HCT116 (cell line): Measurements from ENCODE around the gene GNB1L. TPM values are rescaled to one million over a fixed set of nuclear protein-coding genes. Genes with fewer than 3 reads are reported as not detected.

Source experiments
- ATAC-seq: fragments of 200-7000 bp; cut with Tn5 transposase; 2 replicates; pipeline ENCODE4 v1.9.1; 2020; ENCODE audit warnings: mild to moderate bottlenecking, moderate library complexity
- BruUV-seq: library from RNA; stranded (reverse); fragments of 400-500 nt; replicated peaks from 2 replicates; lab custom pipeline; 2021; lab: Mats Ljungman, UMichigan
- CTCF ChIA-PET: fragments of 300-600 bp; sonication (Branson Sonifier 250); formaldehyde crosslinking; loops from one replicate; lab custom pipeline; 2021; ENCODE audit warnings: antibody characterized with exemption; lab: Charles Lee
- POLR2A ChIA-PET: fragments of 300-600, 350-600 bp; sonication (Branson Sonifier 250); formaldehyde crosslinking; loops from one replicate; lab custom pipeline; 2021; ENCODE audit warnings: antibody characterized with exemption; lab: Charles Lee
- RAD21 ChIA-PET, 2 experiments: fragments of 300-600 bp; sonication (Branson Sonifier 250); formaldehyde crosslinking; loops; one replicate each; lab custom pipeline; 2023; ENCODE audit warnings: low total read pairs in 2 of 2; ENCODE audit not compliant: uncharacterized antibody in 2 of 2, unreplicated experiment in 2 of 2, low non-redundant PET in 1 of 2; lab: Charles Lee
- DNase-seq: peaks from one replicate; pipeline ENCODE4 v3.0.0-alpha.2; 2010; ENCODE audit warnings: low read depth, low spot score
- H2AFZ ChIP-seq: fragments of 200-600 bp; shearing (Covaris generic), sonication (generic); 2 replicates; pipeline ENCODE4 v1.6.1; 2017; ENCODE audit warnings: low read depth, mixed run types, mixed read lengths, antibody characterized with exemption, low read length; ENCODE audit not compliant: poor library complexity, severe bottlenecking
- H3K27ac ChIP-seq: 2 replicates; pipeline ENCODE4 v1.5.1; 2012; ENCODE audit warnings: low read depth, low read length
- H3K27me3 ChIP-seq: fragments of 200-600 bp; sonication (generic); 2 replicates; pipeline ENCODE4 v1.6.1; 2016; ENCODE audit warnings: mixed run types, low read length, mixed read lengths; ENCODE audit not compliant: insufficient read depth
- H3K36me3 ChIP-seq, 2 experiments: fragments of 200-500 bp in 1 of 2; fragments of 200-600 bp in 1 of 2; sonication (Bioruptor generic) in 1 of 2; sonication (generic) in 1 of 2; 2 replicates each; pipeline versions ENCODE4 v1.5.1 to v1.6.1; 2014 to 2016; ENCODE audit warnings: low read length in 2 of 2, inconsistent platforms in 1 of 2, mixed read lengths in 1 of 2, mixed run types in 1 of 2; ENCODE audit not compliant: insufficient read depth in 2 of 2, control insufficient read depth in 1 of 2
- H3K4me1 ChIP-seq, 2 experiments: fragments of 200-600 bp in 1 of 2; sonication (generic) in 1 of 2; 2 replicates each; pipeline versions ENCODE4 v1.5.1 to v1.6.1; 2012 to 2017; ENCODE audit warnings: low read length in 2 of 2, inconsistent platforms in 1 of 2, mild to moderate bottlenecking in 1 of 2, mixed read lengths in 1 of 2, mixed run types in 1 of 2, moderate library complexity in 1 of 2; ENCODE audit not compliant: insufficient read depth in 2 of 2, control insufficient read depth in 1 of 2
- H3K4me2 ChIP-seq: fragments of 200-600 bp; sonication (generic); 2 replicates; pipeline ENCODE4 v1.6.1; 2017; ENCODE audit warnings: mixed run types, low read length, mixed read lengths
- H3K4me3 ChIP-seq, 2 experiments: fragments of 200-600 bp in 1 of 2; sonication (generic) in 1 of 2; replicated peaks in 1 of 2; 2 replicates each; pipeline ENCODE4 v1.5.1; 2011 to 2016; ENCODE audit warnings: low read length in 2 of 2, control low read depth in 1 of 2, low read depth in 1 of 2, mild to moderate bottlenecking in 1 of 2, mixed read lengths in 1 of 2, mixed run types in 1 of 2
- H3K79me2 ChIP-seq: fragments of 200-600 bp; sonication (generic); 2 replicates; pipeline ENCODE4 v1.6.1; 2017; ENCODE audit warnings: mild to moderate bottlenecking, mixed run types, low read length, moderate library complexity, mixed read lengths; ENCODE audit not compliant: insufficient read depth
- H3K9ac ChIP-seq: fragments of 200-600 bp; sonication (generic); 2 replicates; pipeline ENCODE4 v1.6.1; 2016; ENCODE audit warnings: low read length, mixed read lengths
- H3K9me2 ChIP-seq: fragments of 200-600 bp; sonication (generic), shearing (Covaris generic); 2 replicates; pipeline ENCODE4 v1.6.1; 2017; ENCODE audit warnings: mixed run types, mild to moderate bottlenecking, moderate library complexity; ENCODE audit not compliant: insufficient read depth
- H3K9me3 ChIP-seq, 2 experiments: fragments of 200-500 bp in 1 of 2; fragments of 200-600 bp in 1 of 2; sonication (Bioruptor generic) in 1 of 2; sonication (generic) in 1 of 2; 2 replicates each; pipeline ENCODE4 v1.6.1; 2014 to 2017; ENCODE audit warnings: low read length in 2 of 2, mixed read lengths in 2 of 2, inconsistent platforms in 1 of 2, low read depth in 1 of 2, mild to moderate bottlenecking in 1 of 2, mixed run types in 1 of 2, moderate library complexity in 1 of 2; ENCODE audit not compliant: control insufficient read depth in 1 of 2, insufficient read depth in 1 of 2
- H4K20me1 ChIP-seq: fragments of 200-600 bp; sonication (generic), shearing (Covaris generic); 2 replicates; pipeline ENCODE4 v1.6.1; 2017; ENCODE audit warnings: mixed run types, mild to moderate bottlenecking, moderate library complexity; ENCODE audit not compliant: insufficient read depth
- EZH2phosphoT487 ChIP-seq: fragments of 200-600 bp; IDR thresholded peaks from 2 replicates; pipeline ENCODE4 v1.6.1; 2018; ENCODE audit warnings: antibody characterized with exemption, borderline replicate concordance
- POLR2A ChIP-seq: IDR thresholded peaks from 2 replicates; pipeline ENCODE4 v1.7.0; 2011; ENCODE audit warnings: borderline replicate concordance; ENCODE audit not compliant: insufficient read depth, insufficient read length; ENCODE audit errors: extremely low read depth
- SRF ChIP-seq: IDR thresholded peaks from 2 replicates; pipeline ENCODE4 v1.6.1; 2012; ENCODE audit warnings: low read depth
- YY1 ChIP-seq: IDR thresholded peaks from 2 replicates; pipeline ENCODE4 v1.6.1; 2011; ENCODE audit warnings: low read length, low read depth, moderate library complexity, mild to moderate bottlenecking; ENCODE audit not compliant: insufficient replicate concordance; ENCODE audit errors: extremely low read depth
- intact Hi-C: fragments of 100-400 bp; cut with micrococcal nuclease; formaldehyde crosslinking; loops from 2 replicates; pipeline ENCODE4 v1.10.0; 2022
- total RNA-seq: library from RNA; stranded (reverse); gene quantifications from one replicate; pipeline ENCODE4 v1.2.1, GENCODE V29; 2021; ENCODE audit not compliant: unreplicated experiment
- TF ChIP-seq, protein P1 (sequence below): IDR thresholded peaks from 2 replicates; pipeline ENCODE4 v1.6.1; 2012
- TF ChIP-seq, protein P2 (sequence below), 3 experiments: fragments of 200-600 bp in 1 of 3; sonication (generic) in 1 of 3; IDR thresholded peaks in 2 of 3; conservative IDR thresholded peaks in 1 of 3; 2 replicates each; pipeline ENCODE4 v1.5.1; 2012 to 2017; ENCODE audit warnings: low read depth in 2 of 3, low read length in 2 of 3, antibody characterized with exemption in 1 of 3, borderline replicate concordance in 1 of 3, control low read depth in 1 of 3, mild to moderate bottlenecking in 1 of 3, mixed read lengths in 1 of 3, mixed run types in 1 of 3, moderate library complexity in 1 of 3; ENCODE audit not compliant: insufficient read depth in 1 of 3

GNB1L gene
- total RNA-seq, 1 experiment from 2014 or later: 12.1 TPM

DNA sequence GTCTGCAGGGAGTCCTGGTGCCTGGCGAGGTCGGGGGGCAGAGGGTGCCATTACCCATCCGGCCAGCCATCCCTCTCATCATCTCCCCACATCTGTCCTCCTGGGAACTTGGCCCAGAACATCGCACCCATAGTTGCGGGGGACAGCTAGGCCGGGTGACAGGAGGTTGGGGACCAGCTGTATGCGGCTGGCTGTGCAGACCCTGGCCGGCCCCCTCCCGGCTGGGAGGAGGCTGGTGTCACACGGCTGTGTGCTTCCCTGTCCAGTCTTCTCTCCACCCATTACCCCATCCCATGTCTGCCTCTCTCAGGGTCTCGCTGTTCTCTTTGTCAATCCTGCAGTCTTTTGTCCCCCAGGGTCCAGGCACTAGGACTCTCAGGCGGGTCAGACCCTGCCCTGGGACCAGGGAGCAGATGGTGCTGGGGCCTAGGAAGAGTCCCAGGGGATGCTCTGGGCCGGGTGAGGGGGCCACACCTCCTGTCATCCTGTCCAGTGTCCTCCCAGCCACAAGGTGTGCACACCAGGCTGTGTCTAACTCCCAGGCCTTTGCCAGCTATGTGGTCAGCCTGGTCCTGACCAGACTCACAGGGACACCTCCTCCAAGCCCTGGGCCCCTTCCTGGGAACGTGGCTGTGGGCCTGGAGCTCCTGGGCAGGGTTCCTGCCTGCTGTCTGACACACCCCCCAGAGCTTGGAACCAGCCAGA lies 100.5 kb downstream of the GNB1L start:
- H3K27ac ChIP-seq: no peak overlapping the region
- ATAC-seq: no peak
- no peak overlapping the region for H3K9ac ChIP-seq
- H3K79me2 ChIP-seq: no peaks in the 10 kb centered on the region
- intact Hi-C loops: no loop called here
- H3K4me2 ChIP-seq: no peak overlapping the region
- CTCF ChIA-PET: interaction anchor here (0.7 kb wide), 1 partner anchor 24 kb away, joined by 4 read pairs; no protein-coding TSS in a partner anchor
- TF ChIP-seq, protein P1, sequence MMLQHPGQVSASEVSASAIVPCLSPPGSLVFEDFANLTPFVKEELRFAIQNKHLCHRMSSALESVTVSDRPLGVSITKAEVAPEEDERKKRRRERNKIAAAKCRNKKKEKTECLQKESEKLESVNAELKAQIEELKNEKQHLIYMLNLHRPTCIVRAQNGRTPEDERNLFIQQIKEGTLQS: no peak
- TF ChIP-seq, protein P2, sequence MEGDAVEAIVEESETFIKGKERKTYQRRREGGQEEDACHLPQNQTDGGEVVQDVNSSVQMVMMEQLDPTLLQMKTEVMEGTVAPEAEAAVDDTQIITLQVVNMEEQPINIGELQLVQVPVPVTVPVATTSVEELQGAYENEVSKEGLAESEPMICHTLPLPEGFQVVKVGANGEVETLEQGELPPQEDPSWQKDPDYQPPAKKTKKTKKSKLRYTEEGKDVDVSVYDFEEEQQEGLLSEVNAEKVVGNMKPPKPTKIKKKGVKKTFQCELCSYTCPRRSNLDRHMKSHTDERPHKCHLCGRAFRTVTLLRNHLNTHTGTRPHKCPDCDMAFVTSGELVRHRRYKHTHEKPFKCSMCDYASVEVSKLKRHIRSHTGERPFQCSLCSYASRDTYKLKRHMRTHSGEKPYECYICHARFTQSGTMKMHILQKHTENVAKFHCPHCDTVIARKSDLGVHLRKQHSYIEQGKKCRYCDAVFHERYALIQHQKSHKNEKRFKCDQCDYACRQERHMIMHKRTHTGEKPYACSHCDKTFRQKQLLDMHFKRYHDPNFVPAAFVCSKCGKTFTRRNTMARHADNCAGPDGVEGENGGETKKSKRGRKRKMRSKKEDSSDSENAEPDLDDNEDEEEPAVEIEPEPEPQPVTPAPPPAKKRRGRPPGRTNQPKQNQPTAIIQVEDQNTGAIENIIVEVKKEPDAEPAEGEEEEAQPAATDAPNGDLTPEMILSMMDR (IDR thresholded peaks at IDR 0.05 in 2 of 3, conservative IDR thresholded peaks at IDR 0.05 in 1 of 3; ENCODE audit: borderline replicate concordance in 1 of 3, insufficient read depth in 1 of 3, low read depth in 2 of 3, low read length in 2 of 3): no peak
- TF ChIP-seq YY1: no peak
- TF ChIP-seq SRF: no peak
- no peak for TF ChIP-seq EZH2phosphoT487
- no peak for TF ChIP-seq POLR2A
- no peak overlapping the region for H2AFZ ChIP-seq
- no peaks in the 10 kb centered on the region for H3K9me2 ChIP-seq
- no peaks in the 10 kb centered on the region for H4K20me1 ChIP-seq
- RAD21 ChIA-PET: no interaction called here
- H3K4me1 ChIP-seq: peaks cover 4 to 16% of the 10 kb centered on the region in 2 experiments; a peak in 3 of 4 replicates
- H3K36me3 ChIP-seq: no peaks in the 10 kb centered on the region
- POLR2A ChIA-PET: no interaction called here
- no TSS peak for BruUV-seq
- no peaks in the 10 kb centered on the region for H3K9me3 ChIP-seq
- DNase-seq: no peak
- H3K4me3 ChIP-seq: no peak overlapping the region
- H3K27me3 ChIP-seq: no peaks in the 10 kb centered on the region
